A673 (cell line): Measurements from ENCODE around the gene MYO5B.

Experiments used
- CTCF ChIP-seq: fragments of 300-800, 200-600 bp; sonication (generic); conservative IDR thresholded peaks from 2 replicates; pipeline ENCODE4 v1.5.1; 2017; ENCODE audit warnings: low read depth, mild to moderate bottlenecking, antibody characterized with exemption, low read length, moderate library complexity, mixed read lengths
- EZH2 ChIP-seq: fragments of 200-600 bp; sonication (generic); IDR thresholded peaks from 2 replicates; pipeline ENCODE4 v1.6.1; 2017; ENCODE audit warnings: borderline replicate concordance, low read depth, mild to moderate bottlenecking, mixed read lengths, antibody characterized with exemption, low read length; ENCODE audit not compliant: poor library complexity, severe bottlenecking

DNA sequence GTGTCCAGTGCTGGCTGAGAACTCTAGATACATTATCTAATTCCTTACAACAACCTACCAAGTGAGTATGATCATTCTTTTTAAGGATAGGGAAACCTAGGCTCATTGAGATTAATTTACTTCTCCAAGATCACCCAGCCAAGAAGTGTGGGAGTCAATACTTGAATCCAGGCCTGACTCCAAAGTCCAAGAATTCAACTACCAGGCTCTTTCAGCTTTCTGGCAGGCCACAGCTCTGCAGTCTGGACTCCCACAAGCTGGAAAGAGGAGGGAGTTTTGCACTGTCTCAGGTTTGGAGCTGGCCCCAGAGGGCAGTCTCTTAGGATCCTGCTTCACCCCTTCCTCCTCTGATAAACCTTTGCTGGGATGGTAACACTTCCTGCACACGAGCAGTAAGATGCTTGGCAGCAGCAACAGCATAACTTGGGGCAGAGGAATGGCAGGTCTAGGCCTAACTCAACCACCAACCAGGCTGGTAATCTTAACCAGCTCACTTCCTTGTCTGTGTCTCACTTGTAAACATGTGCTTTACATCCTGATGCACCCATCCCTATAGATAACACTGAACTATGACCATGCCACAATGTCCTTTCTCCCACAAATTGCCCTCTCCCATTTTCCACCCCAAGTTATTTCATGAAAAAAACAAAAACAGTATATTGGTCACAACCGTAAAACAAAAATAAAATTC lies 270.5 kb downstream of the MYO5B start:
- TF ChIP-seq CTCF (no peak), EZH2 (no peak)
